ENCODE measurements around the gene C15orf61. TPM values are rescaled to one million over a fixed set of nuclear protein-coding genes. Genes with fewer than 3 reads are reported as not detected.

Gene C15orf61
- total and polyA plus RNA-seq, 2 donors (not counting 1 experiment from before 2014, with no cell fraction given): 6.1 to 6.3 TPM

GRCh38 chr15:67474405-67475110 lies 46.4 kb upstream of the C15orf61 start:
- Histone ChIP-seq H2AFZ (ENCODE audit: insufficient read depth, low read depth, low read length, poor library complexity, severe bottlenecking) (no peak overlapping the region), H3K4me2 (replicated peaks; ENCODE audit: low read depth, low read length, poor library complexity, severe bottlenecking) (no peak overlapping the region), H3K27ac (ENCODE audit: low read length in 2 of 2) (no peak overlapping the region), H3K4me3 (ENCODE audit: control extremely low read depth in 1 of 5, extremely low read depth in 1 of 5, insufficient read depth in 1 of 5, low read depth in 2 of 5, low read length in 4 of 5) (no peak overlapping the region), H4K20me1 (ENCODE audit: control insufficient read depth, insufficient read depth, low read length, poor library complexity, severe bottlenecking) (no peaks in the 10 kb centered on the region), H3K27me3 (replicated peaks in 1 of 4; ENCODE audit: control extremely low read depth in 1 of 4, control insufficient read depth in 3 of 4, insufficient read depth in 4 of 4, low read length in 3 of 4) (no peaks in the 10 kb centered on the region), H3K36me3 (replicated peaks in 1 of 2; ENCODE audit: control extremely low read depth in 1 of 2, control insufficient read depth in 1 of 2, extremely low read depth in 1 of 2, insufficient read depth in 2 of 2, low read length in 1 of 2) (no peaks in the 10 kb centered on the region), H3K79me2 (ENCODE audit: control insufficient read depth, insufficient read depth, low read length) (no peaks in the 10 kb centered on the region), H3K4me1 (ENCODE audit: control insufficient read depth in 2 of 2, insufficient read depth in 2 of 2, low read length in 2 of 2) (no peaks in the 10 kb centered on the region), H3K9ac (ENCODE audit: low read length) (no peak overlapping the region), H3K9me3 (ENCODE audit: control extremely low read depth in 1 of 3, control insufficient read depth in 2 of 3, insufficient read depth in 1 of 3, low read length in 2 of 3) (no peaks in the 10 kb centered on the region)
- no peaks in the 10 kb centered on the region for H3K27me3 Mint-ChIP-seq
- H3K27ac Mint-ChIP-seq: no peak overlapping the region
- intact Hi-C loops (cut with micrococcal nuclease): no loop called here
- no peak overlapping the region for H3K4me3 Mint-ChIP-seq
- DNase-seq (no peak), ATAC-seq (ENCODE audit: low read depth) (no peak)
- ChIA-PET CTCF (interaction anchor here (1.6 kb wide), 1 partner anchor 18 kb away, joined by 3 read pairs; no protein-coding TSS in a partner anchor), POLR2A (no interaction called here)
- H3K9me3 Mint-ChIP-seq (ENCODE audit: insufficient read depth): no peaks in the 10 kb centered on the region
- 100% methylated on average over 4 of the region's 5 CpGs for WGBS (ENCODE audit: insufficient coverage)
- TF ChIP-seq CTCF (IDR thresholded peaks at IDR 0.05) (no peak), EZH2 (IDR thresholded peaks at IDR 0.05; ENCODE audit: borderline replicate concordance, insufficient read depth, low read depth, low read length, poor library complexity, severe bottlenecking) (no peak)
- no peaks in the 10 kb centered on the region for H3K4me1 Mint-ChIP-seq

- intact Hi-C loops (cut with micrococcal nuclease): no loop called here
- no peak overlapping the region for H3K27ac ChIP-seq (ENCODE audit: low read length in 2 of 2)
- TF ChIP-seq CTCF (IDR thresholded peaks at IDR 0.05): no peak
- TF ChIP-seq EZH2 (IDR thresholded peaks at IDR 0.05; ENCODE audit: borderline replicate concordance, insufficient read depth, low read depth, low read length, poor library complexity, severe bottlenecking): no peak
- H3K9me3 Mint-ChIP-seq (ENCODE audit: insufficient read depth): peaks cover 3% of the 10 kb centered on the region
- WGBS (ENCODE audit: insufficient coverage): 100% methylated on average over 1 of the region's 5 CpGs
- no peaks in the 10 kb centered on the region for H3K9me3 ChIP-seq (ENCODE audit: control extremely low read depth in 1 of 3, control insufficient read depth in 2 of 3, insufficient read depth in 1 of 3, low read length in 2 of 3)
- DNase-seq (no peak), ATAC-seq (ENCODE audit: low read depth) (no peak)
- no peak overlapping the region for H3K4me2 ChIP-seq (replicated peaks; ENCODE audit: low read depth, low read length, poor library complexity, severe bottlenecking)
- no peaks in the 10 kb centered on the region for H3K27me3 ChIP-seq (replicated peaks in 1 of 4; ENCODE audit: control extremely low read depth in 1 of 4, control insufficient read depth in 3 of 4, insufficient read depth in 4 of 4, low read length in 3 of 4)
- no peaks in the 10 kb centered on the region for H3K4me1 ChIP-seq (ENCODE audit: control insufficient read depth in 2 of 2, insufficient read depth in 2 of 2, low read length in 2 of 2)
- ChIA-PET POLR2A (no interaction called here), CTCF (interaction anchor here (0.8 kb wide), 1 partner anchor 8 kb away, joined by 3 read pairs; no protein-coding TSS in a partner anchor)
- H3K27me3 Mint-ChIP-seq: peaks cover 3% of the 10 kb centered on the region
- no peaks in the 10 kb centered on the region for H3K36me3 ChIP-seq (replicated peaks in 1 of 2; ENCODE audit: control extremely low read depth in 1 of 2, control insufficient read depth in 1 of 2, extremely low read depth in 1 of 2, insufficient read depth in 2 of 2, low read length in 1 of 2)
- no peak overlapping the region for H2AFZ ChIP-seq (ENCODE audit: insufficient read depth, low read depth, low read length, poor library complexity, severe bottlenecking)
- no peak overlapping the region for H3K27ac Mint-ChIP-seq
- no peaks in the 10 kb centered on the region for H3K79me2 ChIP-seq (ENCODE audit: control insufficient read depth, insufficient read depth, low read length)
- no peaks in the 10 kb centered on the region for H3K4me1 Mint-ChIP-seq
- H4K20me1 ChIP-seq (ENCODE audit: control insufficient read depth, insufficient read depth, low read length, poor library complexity, severe bottlenecking): no peaks in the 10 kb centered on the region
- no peak overlapping the region for H3K4me3 ChIP-seq (ENCODE audit: control extremely low read depth in 1 of 5, extremely low read depth in 1 of 5, insufficient read depth in 1 of 5, low read depth in 2 of 5, low read length in 4 of 5)
- H3K4me3 Mint-ChIP-seq: no peak overlapping the region
- H3K9ac ChIP-seq (ENCODE audit: low read length): no peak overlapping the region
These were observed 41.0 kb upstream of the C15orf61 start for GRCh38 chr15:67479781-67480505.

All from B cell (primary cell).